HG03342 (cell line): ENCODE data around the gene GALNT2.

ENCODE experiments used
- ATAC-seq: cut with Tn5 transposase; IDR thresholded peaks from one replicate; pipeline ENCODE4 v1.9.1; 2021; ENCODE audit warnings: mild to moderate bottlenecking, moderate library complexity; ENCODE audit not compliant: unreplicated experiment

The GALNT2 gene

GRCh38 chr1:230126529-230127104, 59.6 kb downstream of the GALNT2 start:
- ATAC-seq = no peak

- no peak for ATAC-seq
These were observed 60.3 kb downstream of the GALNT2 start for GRCh38 chr1:230127105-230128054.

- ATAC-seq = no peak
These were observed 61.7 kb downstream of the GALNT2 start for GRCh38 chr1:230128569-230129285.

- no peak for ATAC-seq
These were observed 62.3 kb downstream of the GALNT2 start for GRCh38 chr1:230129341-230129740.

- no peak for ATAC-seq
These were observed 63.3 kb downstream of the GALNT2 start for GRCh38 chr1:230130172-230130944.

GRCh38 chr1:230131457-230131856, 64.4 kb downstream of the GALNT2 start:
- no peak for ATAC-seq

- ATAC-seq = no peak
These were observed 65.7 kb downstream of the GALNT2 start for GRCh38 chr1:230132758-230133157.

GRCh38 chr1:230135726-230136125, 68.7 kb downstream of the GALNT2 start:
- ATAC-seq = no peak

GRCh38 chr1:230136453-230137336, 69.7 kb downstream of the GALNT2 start:
- ATAC-seq = no peak

- ATAC-seq = no peak
These were observed 70.3 kb downstream of the GALNT2 start for GRCh38 chr1:230137337-230137815.

- no peak for ATAC-seq
These were observed 71.7 kb downstream of the GALNT2 start for GRCh38 chr1:230138561-230139239.

GRCh38 chr1:230139315-230139714, 72.3 kb downstream of the GALNT2 start:
- no peak for ATAC-seq

GRCh38 chr1:230139741-230140140, 72.7 kb downstream of the GALNT2 start:
- ATAC-seq = no peak

GRCh38 chr1:230140221-230141020, 73.4 kb downstream of the GALNT2 start:
- no peak for ATAC-seq

GRCh38 chr1:230141021-230141648, 74.1 kb downstream of the GALNT2 start:
- no peak for ATAC-seq

GRCh38 chr1:230141797-230142607, 75.0 kb downstream of the GALNT2 start:
- no peak for ATAC-seq

- ATAC-seq = no peak
These were observed 75.7 kb downstream of the GALNT2 start for GRCh38 chr1:230142608-230143210.
